CD4-positive, alpha-beta T cell (primary cell): ENCODE measurements around the gene SLF1. TPM values are rescaled to one million over a fixed set of nuclear protein-coding genes. Genes with fewer than 3 reads are reported as not detected.

Experiments used
- ATAC-seq: fragments of 200-7000 bp; cut with Tn5 transposase; one replicate; pipeline ENCODE4 v1.10.0; 2022; ENCODE audit warnings: mild to moderate bottlenecking; ENCODE audit not compliant: poor library complexity
- CTCF ChIA-PET: fragments of 350-600 bp; sonication (Branson Sonifier 250); formaldehyde crosslinking; loops from one replicate; lab custom pipeline; 2021; ENCODE audit warnings: antibody characterized with exemption, inconsistent platforms; lab: Charles Lee
- POLR2A ChIA-PET: fragments of 350-600 bp; sonication (Branson Sonifier 250); formaldehyde crosslinking; loops from one replicate; lab custom pipeline; 2021; ENCODE audit warnings: antibody characterized with exemption, inconsistent platforms; lab: Charles Lee
- DNase-seq, 14 experiments: peaks; one replicate each; pipeline ENCODE4 v3.0.0-alpha.2; 2013 to 2020; ENCODE audit warnings: mixed read lengths in 2 of 14
- H3K27ac ChIP-seq, 2 donors: one replicate each; pipeline versions ENCODE4 v1.5.1 to v1.7.0; 2013; ENCODE audit warnings: low read length in 2 of 2, low read depth in 1 of 2, mild to moderate bottlenecking in 1 of 2
- H3K27me3 ChIP-seq, 2 experiments: 1 replicate in 1 of 2; 2 replicates in 1 of 2; pipeline versions ENCODE4 v1.6.1 to v1.7.0; 2013; ENCODE audit warnings: low read length in 2 of 2, control low read depth in 1 of 2, mild to moderate bottlenecking in 1 of 2, moderate library complexity in 1 of 2; ENCODE audit not compliant: insufficient read depth in 2 of 2, control insufficient read depth in 1 of 2
- H3K36me3 ChIP-seq: one replicate; pipeline ENCODE4 v1.6.1; 2013; ENCODE audit warnings: low read length, control low read depth; ENCODE audit not compliant: insufficient read depth
- H3K4me1 ChIP-seq: one replicate; pipeline ENCODE4 v1.6.1; 2013; ENCODE audit warnings: low read length, control low read depth; ENCODE audit not compliant: insufficient read depth
- H3K4me3 ChIP-seq: one replicate; pipeline ENCODE4 v1.5.1; 2013; ENCODE audit warnings: mild to moderate bottlenecking, low read length, moderate library complexity
- H3K9me3 ChIP-seq, 2 experiments: 1 replicate in 1 of 2; 2 replicates in 1 of 2; pipeline versions ENCODE4 v1.6.1 to v1.7.0; 2013; ENCODE audit warnings: low read length in 2 of 2, mild to moderate bottlenecking in 2 of 2, control low read depth in 1 of 2, moderate library complexity in 1 of 2; ENCODE audit not compliant: control insufficient read depth in 1 of 2, insufficient read depth in 1 of 2
- H3K27ac Mint-ChIP-seq: one replicate; pipeline ENCODE4 v1.8.0; 2020; ENCODE audit warnings: mixed read lengths
- H3K27me3 Mint-ChIP-seq: one replicate; pipeline ENCODE4 v1.8.0; 2021; ENCODE audit warnings: mixed read lengths
- H3K36me3 Mint-ChIP-seq: one replicate; pipeline ENCODE4 v1.8.0; 2021; ENCODE audit warnings: low read depth, mixed read lengths
- H3K4me1 Mint-ChIP-seq: one replicate; pipeline ENCODE4 v1.8.0; 2021; ENCODE audit warnings: low read depth, mixed read lengths
- H3K4me3 Mint-ChIP-seq: one replicate; pipeline ENCODE4 v1.8.0; 2020; ENCODE audit warnings: mild to moderate bottlenecking, mixed read lengths
- H3K9me3 Mint-ChIP-seq: one replicate; pipeline ENCODE4 v1.8.0; 2020; ENCODE audit warnings: mixed read lengths
- CTCF ChIP-seq: fragments of 200-600 bp; IDR thresholded peaks from one replicate; pipeline ENCODE4 v1.8.0; 2022; ENCODE audit warnings: antibody characterized with exemption, mild to moderate bottlenecking
- intact Hi-C, 2 experiments: fragments of 100-400 bp; cut with DNase I in 1 of 2; cut with micrococcal nuclease in 1 of 2; formaldehyde crosslinking; loops; one replicate each; pipeline versions ENCODE4 v1.15.1 to v1.9.0; 2023 to 2025; cut with DNase I, micrococcal nuclease
- total RNA-seq, 174 experiments: library from RNA in 2 of 174; stranded (reverse) in 2 of 174; gene quantifications; one replicate each; pipeline ENCODE4 v1.2.3 and lab custom pipeline; 2021 to 2026

Gene SLF1
- total RNA-seq, 2 experiments from 2014 or later: 7.7 to 7.9 TPM

- Histone ChIP-seq H3K9me3 (no peaks in the 10 kb centered on the region), H3K4me1 (no peaks in the 10 kb centered on the region), H3K27ac (no peak overlapping the region), H3K36me3 (peaks cover 14% of the 10 kb centered on the region), H3K4me3 (no peak overlapping the region), H3K27me3 (no peaks in the 10 kb centered on the region)
- POLR2A ChIA-PET: no interaction called here
- H3K36me3 Mint-ChIP-seq: peaks cover 41% of the 10 kb centered on the region
- H3K27me3 Mint-ChIP-seq: no peaks in the 10 kb centered on the region
- no peaks in the 10 kb centered on the region for H3K9me3 Mint-ChIP-seq
- no peak for ATAC-seq
- intact Hi-C loops: no loop called here
- H3K27ac Mint-ChIP-seq: no peak overlapping the region
- DNase-seq: no peak
- CTCF ChIA-PET: no interaction called here
- no peaks in the 10 kb centered on the region for H3K4me1 Mint-ChIP-seq
- no peak for TF ChIP-seq CTCF
- no peak overlapping the region for H3K4me3 Mint-ChIP-seq
Measured at GRCh38 chr5:94675965-94676618, 57.6 kb downstream of the SLF1 start.

GRCh38 chr5:94682814-94683520, 64.5 kb downstream of the SLF1 start:
- no peaks in the 10 kb centered on the region for H3K27me3 ChIP-seq
- ATAC-seq: no peak
- Mint-ChIP-seq H3K27ac (no peak overlapping the region), H3K9me3 (no peaks in the 10 kb centered on the region), H3K4me1 (no peaks in the 10 kb centered on the region), H3K36me3 (peaks cover 59% of the 10 kb centered on the region), H3K4me3 (no peak overlapping the region), H3K27me3 (no peaks in the 10 kb centered on the region)
- H3K4me1 ChIP-seq: no peaks in the 10 kb centered on the region
- no peak for TF ChIP-seq CTCF
- no peaks in the 10 kb centered on the region for H3K9me3 ChIP-seq
- peaks cover 19% of the 10 kb centered on the region for H3K36me3 ChIP-seq
- CTCF ChIA-PET: no interaction called here
- intact Hi-C loops: no loop called here
- DNase-seq: no peak
- no peak overlapping the region for H3K27ac ChIP-seq
- POLR2A ChIA-PET: no interaction called here
- no peak overlapping the region for H3K4me3 ChIP-seq

- ChIA-PET POLR2A (no interaction called here), CTCF (no interaction called here)
- Mint-ChIP-seq H3K4me1 (no peaks in the 10 kb centered on the region), H3K27me3 (no peaks in the 10 kb centered on the region), H3K27ac (no peak overlapping the region), H3K4me3 (no peak overlapping the region), H3K9me3 (no peaks in the 10 kb centered on the region), H3K36me3 (peaks cover 67% of the 10 kb centered on the region)
- Histone ChIP-seq H3K4me3 (no peak overlapping the region), H3K36me3 (peaks cover 23% of the 10 kb centered on the region), H3K9me3 (no peaks in the 10 kb centered on the region), H3K27me3 (no peaks in the 10 kb centered on the region), H3K4me1 (no peaks in the 10 kb centered on the region), H3K27ac (no peak overlapping the region)
- intact Hi-C loops: loop anchor here in 1 of 2 experiments (5.0 kb wide), 1 partner anchor 163 kb away; no protein-coding TSS in a partner anchor
- DNase-seq: no peak
- no peak for TF ChIP-seq CTCF
- no peak for ATAC-seq
Measured at GRCh38 chr5:94689908-94690307, 71.4 kb downstream of the SLF1 start.
